M059J (cell line): ENCODE data around the gene DIRAS1. TPM values are rescaled to one million over a fixed set of nuclear protein-coding genes. Genes with fewer than 3 reads are reported as not detected.

ENCODE experiments used
- DNase-seq: peaks from one replicate; pipeline ENCODE4 v3.0.0-alpha.2; 2012; ENCODE audit warnings: low read depth
- total RNA-seq: library from RNA; depleted of rRNA; stranded (reverse); fragments of >200 nt; shearing (Covaris generic); gene quantifications from 2 replicates; pipeline ENCODE4 v1.2.3, GENCODE V29; 2014; rRNA removed

The DIRAS1 gene
- total RNA-seq, result 1.2 and 1.6 TPM in 2 replicates

- DNase-seq, result no peak
Measured at GRCh38 chr19:2720777-2721569, at the start of gene DIRAS1. Gene DIRAS1, minus strand, starts transcription at chr19:2721372. Its CDS starts 3,566 bp downstream, at chr19:2717806.

- DNase-seq, result no peak
Measured at GRCh38 chr19:2770055-2771013, 49.2 kb upstream of the DIRAS1 start.

GRCh38 chr19:2769218-2769617, 48.0 kb upstream of the DIRAS1 start:
- no peak for DNase-seq

GRCh38 chr19:2768365-2769132, 47.4 kb upstream of the DIRAS1 start:
- DNase-seq, result no peak

GRCh38 chr19:2767688-2768087, 46.5 kb upstream of the DIRAS1 start:
- no peak for DNase-seq

- DNase-seq, result no peak
Measured at GRCh38 chr19:2766594-2767372, 45.6 kb upstream of the DIRAS1 start.

GRCh38 chr19:2765376-2765775, 44.2 kb upstream of the DIRAS1 start:
- no peak for DNase-seq

- DNase-seq, result no peak
Measured at GRCh38 chr19:2764945-2765344, 43.8 kb upstream of the DIRAS1 start.

- DNase-seq, result no peak
Measured at GRCh38 chr19:2763687-2764086, 42.5 kb upstream of the DIRAS1 start.

GRCh38 chr19:2762783-2763496, 41.8 kb upstream of the DIRAS1 start:
- DNase-seq, result no peak

GRCh38 chr19:2761876-2762782, 41.0 kb upstream of the DIRAS1 start:
- DNase-seq, result peak; percentile 33

- DNase-seq, result no peak
Measured at GRCh38 chr19:2761309-2761677, 40.1 kb upstream of the DIRAS1 start.

GRCh38 chr19:2759965-2760364, 38.8 kb upstream of the DIRAS1 start:
- DNase-seq, result no peak

- no peak for DNase-seq
Measured at GRCh38 chr19:2759362-2759761, 38.2 kb upstream of the DIRAS1 start.

GRCh38 chr19:2758601-2759313, 37.6 kb upstream of the DIRAS1 start:
- no peak for DNase-seq

- no peak for DNase-seq
Measured at GRCh38 chr19:2756921-2757881, 36.0 kb upstream of the DIRAS1 start.

GRCh38 chr19:2756477-2756876, 35.3 kb upstream of the DIRAS1 start:
- DNase-seq, result no peak

- DNase-seq, result no peak
Measured at GRCh38 chr19:2755811-2756210, 34.6 kb upstream of the DIRAS1 start.
